ENCODE data around the gene HAX1. TPM values are rescaled to one million over a fixed set of nuclear protein-coding genes. Genes with fewer than 3 reads are reported as not detected.

Gene HAX1
- polyA plus RNA-seq, 1 donor from 2014 or later, result 126 TPM

DNA sequence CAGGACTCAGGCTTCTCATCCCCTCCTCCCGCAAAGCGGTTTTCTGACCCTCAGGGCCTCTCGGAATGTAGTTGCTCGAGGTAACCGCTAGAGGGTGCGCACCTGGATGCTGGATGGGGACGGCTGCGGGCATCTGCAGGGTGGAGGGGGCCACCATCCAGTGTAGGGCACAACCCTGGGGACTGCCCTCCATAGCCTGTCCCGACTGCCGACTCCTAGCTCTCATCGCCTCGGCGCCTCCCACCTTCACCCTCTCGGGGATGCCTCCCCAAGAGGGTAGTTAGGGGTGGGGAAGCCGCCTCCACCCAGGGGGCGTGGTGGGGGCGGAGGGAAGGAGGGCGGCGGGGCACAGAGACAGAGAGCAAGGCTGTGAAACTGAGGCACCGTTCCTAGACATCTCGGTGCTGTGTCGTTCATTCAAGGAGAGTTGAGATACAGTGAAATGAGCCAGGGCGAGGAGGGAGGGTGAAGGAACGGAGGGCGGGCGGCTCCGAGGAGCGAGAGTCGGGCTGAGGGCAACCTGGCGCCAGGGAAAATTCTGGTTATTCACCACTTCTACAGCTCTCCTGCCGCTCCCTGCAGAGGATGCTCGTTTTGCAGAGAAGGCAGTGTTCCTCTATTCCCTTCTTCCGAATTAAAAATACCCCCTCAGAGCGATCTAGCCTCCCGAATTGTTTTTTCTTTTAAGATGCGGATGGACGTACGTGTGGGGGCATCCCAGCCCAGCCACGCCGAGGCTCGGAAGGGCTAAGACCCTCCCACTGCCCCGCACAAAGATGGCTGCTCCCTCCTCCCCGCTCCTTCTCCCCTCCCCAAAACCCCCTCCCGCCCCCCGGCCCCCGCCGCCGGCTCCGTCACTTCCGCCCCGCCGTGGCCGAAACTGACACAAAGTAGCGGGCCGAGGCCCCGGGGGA, 52.5 kb downstream of the HAX1 start, which contains the start of gene ATP8B2:
Gene ATP8B2, plus strand, starts transcription at position 857 of the 914 bp plus-strand sequence. CDS start 2,617 bp downstream, outside the sequence.
- Histone ChIP-seq H3K27me3 (ENCODE audit: insufficient read depth, low read depth, low read length) (no peaks in the 10 kb centered on the region), H3K9me2 (ENCODE audit: insufficient read depth, low read length) (no peaks in the 10 kb centered on the region), H3K4me3 (ENCODE audit: low read length) (peak within 1 kb of the TSS; percentile 96), H3K4me2 (ENCODE audit: low read length) (peak within 1 kb of the TSS; percentile 68), H3K79me2 (replicated peaks; ENCODE audit: insufficient read depth, low read length) (peaks cover 15% of the 10 kb centered on the region), H3K9me3 (ENCODE audit: low read length) (no peaks in the 10 kb centered on the region), H3F3A (ENCODE audit: insufficient read depth, low read length, poor library complexity, severe bottlenecking) (no peaks in the 10 kb centered on the region), H3K9ac (ENCODE audit: low read length) (peak within 1 kb of the TSS; percentile 98), H3K36me3 (ENCODE audit: insufficient read depth, low read length) (no peaks in the 10 kb centered on the region), H2AFZ (ENCODE audit: low read depth, low read length) (peak within 1 kb of the TSS; percentile 95), H3K27ac (ENCODE audit: low read length) (peak within 1 kb of the TSS; percentile 97), H4K20me1 (ENCODE audit: insufficient read depth) (no peaks in the 10 kb centered on the region)
- TF ChIP-seq EZH2 (IDR thresholded peaks at IDR 0.05; ENCODE audit: borderline replicate concordance, insufficient read depth, low read length, poor library complexity, severe bottlenecking) (no peak), REST (IDR thresholded peaks at IDR 0.05; ENCODE audit: borderline replicate concordance) (peak; percentile 20), EP300 (conservative IDR thresholded peaks at IDR 0.05; ENCODE audit: poor library complexity, severe bottlenecking) (peak; percentile 16), RAD21 (conservative IDR thresholded peaks at IDR 0.05) (peak; percentile 59), TAF1 (IDR thresholded peaks at IDR 0.05; ENCODE audit: low read depth) (peak; percentile 55), SMC3 (conservative IDR thresholded peaks at IDR 0.05; ENCODE audit: poor library complexity) (peak; percentile 73), POLR2AphosphoS5 (IDR thresholded peaks at IDR 0.05) (peak; percentile 91), MXI1 (conservative IDR thresholded peaks at IDR 0.05; ENCODE audit: poor library complexity, severe bottlenecking) (peak; percentile 37)
- TF ChIP-seq, protein P1, sequence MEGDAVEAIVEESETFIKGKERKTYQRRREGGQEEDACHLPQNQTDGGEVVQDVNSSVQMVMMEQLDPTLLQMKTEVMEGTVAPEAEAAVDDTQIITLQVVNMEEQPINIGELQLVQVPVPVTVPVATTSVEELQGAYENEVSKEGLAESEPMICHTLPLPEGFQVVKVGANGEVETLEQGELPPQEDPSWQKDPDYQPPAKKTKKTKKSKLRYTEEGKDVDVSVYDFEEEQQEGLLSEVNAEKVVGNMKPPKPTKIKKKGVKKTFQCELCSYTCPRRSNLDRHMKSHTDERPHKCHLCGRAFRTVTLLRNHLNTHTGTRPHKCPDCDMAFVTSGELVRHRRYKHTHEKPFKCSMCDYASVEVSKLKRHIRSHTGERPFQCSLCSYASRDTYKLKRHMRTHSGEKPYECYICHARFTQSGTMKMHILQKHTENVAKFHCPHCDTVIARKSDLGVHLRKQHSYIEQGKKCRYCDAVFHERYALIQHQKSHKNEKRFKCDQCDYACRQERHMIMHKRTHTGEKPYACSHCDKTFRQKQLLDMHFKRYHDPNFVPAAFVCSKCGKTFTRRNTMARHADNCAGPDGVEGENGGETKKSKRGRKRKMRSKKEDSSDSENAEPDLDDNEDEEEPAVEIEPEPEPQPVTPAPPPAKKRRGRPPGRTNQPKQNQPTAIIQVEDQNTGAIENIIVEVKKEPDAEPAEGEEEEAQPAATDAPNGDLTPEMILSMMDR (IDR thresholded peaks at IDR 0.05; ENCODE audit: poor library complexity, severe bottlenecking), result peak; percentile 97

Small RNA genes lying within 50 kb of the gene (small RNA-seq; reads per million reads assigned to genes)
- 0 reads per million in 3 experiments for gene RF00273
- 0 reads per million in 3 experiments for gene RNU6-121P
- gene RNU6-239P, result 0 reads per million in 3 experiments
- 0 reads per million in 3 experiments for gene SNORA58B

Other genes with a start within 250 kb of the HAX1 start
- gene NUP210L, start 117.6 kb upstream of the HAX1 start, polyA plus RNA-seq, result 0.09 TPM in 1 of 2 replicates, not detected in the other
- gene TPM3, start 80.5 kb upstream of the HAX1 start, polyA plus RNA-seq, result 339 and 356 TPM in 2 replicates
- not detected in 2 replicates for gene CFAP141, start 66.3 kb upstream of the HAX1 start, polyA plus RNA-seq
- gene UBAP2L, start 51.7 kb upstream of the HAX1 start, polyA plus RNA-seq, result 41.4 and 44.7 TPM in 2 replicates
- not detected in 2 replicates for gene AQP10, start 48.5 kb downstream of the HAX1 start, polyA plus RNA-seq
- 71.3 and 86.9 TPM in 2 replicates for gene ATP8B2, start 52.9 kb downstream of the HAX1 start, polyA plus RNA-seq
- not detected in 2 replicates for gene IL6R, start 132.7 kb downstream of the HAX1 start, polyA plus RNA-seq
- gene TDRD10, start 229.6 kb downstream of the HAX1 start, polyA plus RNA-seq, result not detected in 2 replicates
- 0.04 TPM in 1 of 2 replicates, not detected in the other for gene SHE, start 229.8 kb downstream of the HAX1 start, polyA plus RNA-seq